ENCODE data around the gene BACE1. TPM values are rescaled to one million over a fixed set of nuclear protein-coding genes. Genes with fewer than 3 reads are reported as not detected.

The BACE1 gene
- total and polyA plus RNA-seq, 2 of the 13 experiments (the other 11 are each of a cell fraction or from before 2014, with no cell fraction given), result 7.5 to 17.9 TPM

DNA sequence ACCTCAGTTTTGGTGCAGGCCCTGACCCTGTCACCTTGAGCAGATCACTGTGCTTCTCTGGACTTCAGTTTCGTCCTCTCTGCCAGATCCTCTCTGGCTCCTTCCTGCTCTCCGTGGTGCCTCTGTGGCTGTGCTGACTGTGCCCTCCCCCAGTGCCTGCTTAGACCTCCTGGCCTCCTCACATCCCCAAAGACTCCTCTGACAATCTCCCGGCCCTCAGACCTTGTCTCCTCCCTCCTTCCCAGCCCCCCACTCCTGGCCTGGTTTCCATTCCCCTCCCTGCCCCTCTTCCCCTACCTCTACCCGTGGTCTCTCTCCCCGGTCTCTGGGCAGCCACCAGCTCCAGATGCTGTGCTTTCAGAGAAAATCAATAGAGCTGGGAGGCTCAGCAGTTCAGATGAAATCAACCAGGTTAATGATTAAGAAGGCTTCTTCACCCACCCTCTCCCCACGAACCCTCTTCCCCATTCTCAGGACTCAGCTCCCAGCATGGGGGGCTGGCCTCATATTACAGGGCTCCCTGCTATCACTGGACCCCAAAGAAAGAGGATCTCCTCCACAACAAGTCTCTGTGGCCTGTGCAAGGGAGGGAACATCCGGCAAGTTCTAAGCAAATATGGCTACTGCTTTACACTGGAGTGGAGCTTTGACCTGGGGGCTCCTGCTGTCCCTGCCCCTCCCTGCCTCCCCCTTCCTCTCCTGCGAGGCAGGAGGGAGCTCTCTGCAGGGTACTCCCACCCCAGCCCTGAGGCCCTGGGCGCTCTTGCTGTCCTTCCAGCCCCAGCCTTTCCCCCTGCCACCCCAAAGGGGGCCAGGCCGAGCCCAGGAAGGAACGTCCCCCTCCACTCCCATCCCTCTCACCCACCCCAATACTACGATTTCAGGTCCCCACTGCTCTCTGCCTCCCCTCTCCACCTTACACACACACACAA lies 16.4 kb downstream of the BACE1 start (continued):
- TF ChIP-seq FOXC1 (CRISPR knock-in tag; IDR thresholded peaks at IDR 0.05; ENCODE audit: borderline replicate concordance) (0 out of 2 replicates have a peak, but pooled peaks have one; percentile 37), KLF12 (CRISPR knock-in tag; IDR thresholded peaks at IDR 0.05; ENCODE audit: borderline replicate concordance) (0 out of 2 replicates have a peak, but pooled peaks have one; percentile 60), CAMTA2 (CRISPR knock-in tag; IDR thresholded peaks at IDR 0.05; ENCODE audit: borderline replicate concordance) (peak; percentile 18; the same call in 1 of the 2 replicates), ZNF256 (CRISPR knock-in tag; conservative IDR thresholded peaks at IDR 0.05) (no peak), ZNF766 (CRISPR knock-in tag; IDR thresholded peaks at IDR 0.05; ENCODE audit: borderline replicate concordance) (peak; percentile 78; the same call in 1 of the 2 replicates), ZFP90 (CRISPR knock-in tag; IDR thresholded peaks at IDR 0.05; ENCODE audit: borderline replicate concordance) (peak; percentile 58; the same call in 1 of the 2 replicates), ZNF121 (CRISPR knock-in tag; IDR thresholded peaks at IDR 0.05) (no peak), MEF2D (CRISPR knock-in tag; IDR thresholded peaks at IDR 0.05) (no peak), ZSCAN29 (CRISPR knock-in tag; conservative IDR thresholded peaks at IDR 0.05) (0 out of 2 replicates have a peak, but pooled peaks have one; percentile 56), ADNP (CRISPR knock-in tag; IDR thresholded peaks at IDR 0.05) (peak; percentile 18; the same call in 1 of the 2 replicates), ZNF772 (CRISPR knock-in tag; IDR thresholded peaks at IDR 0.05) (no peak), ZFP36 (IDR thresholded peaks at IDR 0.05; ENCODE audit: borderline replicate concordance, low read depth, low read length, partially characterized antibody) (no peak), HNRNPL (IDR thresholded peaks at IDR 0.05; ENCODE audit: low read depth, low read length) (no peak), SATB2 (CRISPR knock-in tag; IDR thresholded peaks at IDR 0.05) (no peak), RFXAP (CRISPR knock-in tag; IDR thresholded peaks at IDR 0.05; ENCODE audit: borderline replicate concordance) (peak; percentile 62; the same call in 1 of the 2 replicates), IKZF1 (IDR thresholded peaks at IDR 0.05) (no peak), MIXL1 (CRISPR knock-in tag; IDR thresholded peaks at IDR 0.05) (0 out of 2 replicates have a peak, but pooled peaks have one; percentile 6), ZNF496 (CRISPR knock-in tag; IDR thresholded peaks at IDR 0.05; ENCODE audit: insufficient replicate concordance) (no peak), KAT8 (CRISPR knock-in tag; IDR thresholded peaks at IDR 0.05) (peak; percentile 19; the same call in 1 of the 2 replicates), HDAC1 (CRISPR knock-in tag; IDR thresholded peaks at IDR 0.05) (peak; percentile 28; the same call in 1 of the 2 replicates)
- TF ChIP-seq, protein P1, sequence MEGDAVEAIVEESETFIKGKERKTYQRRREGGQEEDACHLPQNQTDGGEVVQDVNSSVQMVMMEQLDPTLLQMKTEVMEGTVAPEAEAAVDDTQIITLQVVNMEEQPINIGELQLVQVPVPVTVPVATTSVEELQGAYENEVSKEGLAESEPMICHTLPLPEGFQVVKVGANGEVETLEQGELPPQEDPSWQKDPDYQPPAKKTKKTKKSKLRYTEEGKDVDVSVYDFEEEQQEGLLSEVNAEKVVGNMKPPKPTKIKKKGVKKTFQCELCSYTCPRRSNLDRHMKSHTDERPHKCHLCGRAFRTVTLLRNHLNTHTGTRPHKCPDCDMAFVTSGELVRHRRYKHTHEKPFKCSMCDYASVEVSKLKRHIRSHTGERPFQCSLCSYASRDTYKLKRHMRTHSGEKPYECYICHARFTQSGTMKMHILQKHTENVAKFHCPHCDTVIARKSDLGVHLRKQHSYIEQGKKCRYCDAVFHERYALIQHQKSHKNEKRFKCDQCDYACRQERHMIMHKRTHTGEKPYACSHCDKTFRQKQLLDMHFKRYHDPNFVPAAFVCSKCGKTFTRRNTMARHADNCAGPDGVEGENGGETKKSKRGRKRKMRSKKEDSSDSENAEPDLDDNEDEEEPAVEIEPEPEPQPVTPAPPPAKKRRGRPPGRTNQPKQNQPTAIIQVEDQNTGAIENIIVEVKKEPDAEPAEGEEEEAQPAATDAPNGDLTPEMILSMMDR (CRISPR knock-in tag; IDR thresholded peaks at IDR 0.05), result no peak
- TF ChIP-seq, protein P2, sequence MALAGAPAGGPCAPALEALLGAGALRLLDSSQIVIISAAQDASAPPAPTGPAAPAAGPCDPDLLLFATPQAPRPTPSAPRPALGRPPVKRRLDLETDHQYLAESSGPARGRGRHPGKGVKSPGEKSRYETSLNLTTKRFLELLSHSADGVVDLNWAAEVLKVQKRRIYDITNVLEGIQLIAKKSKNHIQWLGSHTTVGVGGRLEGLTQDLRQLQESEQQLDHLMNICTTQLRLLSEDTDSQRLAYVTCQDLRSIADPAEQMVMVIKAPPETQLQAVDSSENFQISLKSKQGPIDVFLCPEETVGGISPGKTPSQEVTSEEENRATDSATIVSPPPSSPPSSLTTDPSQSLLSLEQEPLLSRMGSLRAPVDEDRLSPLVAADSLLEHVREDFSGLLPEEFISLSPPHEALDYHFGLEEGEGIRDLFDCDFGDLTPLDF (CRISPR knock-in tag; IDR thresholded peaks at IDR 0.05), result no peak
- TF ChIP-seq, protein P3, sequence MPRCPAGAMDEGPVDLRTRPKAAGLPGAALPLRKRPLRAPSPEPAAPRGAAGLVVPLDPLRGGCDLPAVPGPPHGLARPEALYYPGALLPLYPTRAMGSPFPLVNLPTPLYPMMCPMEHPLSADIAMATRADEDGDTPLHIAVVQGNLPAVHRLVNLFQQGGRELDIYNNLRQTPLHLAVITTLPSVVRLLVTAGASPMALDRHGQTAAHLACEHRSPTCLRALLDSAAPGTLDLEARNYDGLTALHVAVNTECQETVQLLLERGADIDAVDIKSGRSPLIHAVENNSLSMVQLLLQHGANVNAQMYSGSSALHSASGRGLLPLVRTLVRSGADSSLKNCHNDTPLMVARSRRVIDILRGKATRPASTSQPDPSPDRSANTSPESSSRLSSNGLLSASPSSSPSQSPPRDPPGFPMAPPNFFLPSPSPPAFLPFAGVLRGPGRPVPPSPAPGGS (CRISPR knock-in tag; IDR thresholded peaks at IDR 0.05), result no peak
- TF ChIP-seq, protein P4, sequence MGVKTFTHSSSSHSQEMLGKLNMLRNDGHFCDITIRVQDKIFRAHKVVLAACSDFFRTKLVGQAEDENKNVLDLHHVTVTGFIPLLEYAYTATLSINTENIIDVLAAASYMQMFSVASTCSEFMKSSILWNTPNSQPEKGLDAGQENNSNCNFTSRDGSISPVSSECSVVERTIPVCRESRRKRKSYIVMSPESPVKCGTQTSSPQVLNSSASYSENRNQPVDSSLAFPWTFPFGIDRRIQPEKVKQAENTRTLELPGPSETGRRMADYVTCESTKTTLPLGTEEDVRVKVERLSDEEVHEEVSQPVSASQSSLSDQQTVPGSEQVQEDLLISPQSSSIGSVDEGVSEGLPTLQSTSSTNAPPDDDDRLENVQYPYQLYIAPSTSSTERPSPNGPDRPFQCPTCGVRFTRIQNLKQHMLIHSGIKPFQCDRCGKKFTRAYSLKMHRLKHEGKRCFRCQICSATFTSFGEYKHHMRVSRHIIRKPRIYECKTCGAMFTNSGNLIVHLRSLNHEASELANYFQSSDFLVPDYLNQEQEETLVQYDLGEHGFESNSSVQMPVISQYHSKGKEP (CRISPR knock-in tag; IDR thresholded peaks at IDR 0.05), result no peak
